Gastrocnemius medialis (tissue), 4 donors: ENCODE data around the gene DCN.

ENCODE experiments used
- POLR2A ChIP-seq, 2 donors: fragments of 450-650 bp; IDR thresholded peaks; one replicate each; pipeline ENCODE4 v1.6.1; 2017; ENCODE audit warnings: antibody characterized with exemption in 2 of 2, mild to moderate bottlenecking in 2 of 2, moderate library complexity in 2 of 2
- TF ChIP-seq, protein P1 (sequence below), 5 experiments: fragments of 450-650 bp in 3 of 5; fragments of 200-600 bp in 2 of 5; sonication (generic) in 2 of 5; IDR thresholded peaks in 4 of 5; conservative IDR thresholded peaks in 1 of 5; 1 replicate in 4 of 5; 2 replicates in 1 of 5; pipeline ENCODE4 v1.5.1; 2016 to 2019; ENCODE audit warnings: antibody characterized with exemption in 5 of 5, mild to moderate bottlenecking in 3 of 5, moderate library complexity in 3 of 5

DNA sequence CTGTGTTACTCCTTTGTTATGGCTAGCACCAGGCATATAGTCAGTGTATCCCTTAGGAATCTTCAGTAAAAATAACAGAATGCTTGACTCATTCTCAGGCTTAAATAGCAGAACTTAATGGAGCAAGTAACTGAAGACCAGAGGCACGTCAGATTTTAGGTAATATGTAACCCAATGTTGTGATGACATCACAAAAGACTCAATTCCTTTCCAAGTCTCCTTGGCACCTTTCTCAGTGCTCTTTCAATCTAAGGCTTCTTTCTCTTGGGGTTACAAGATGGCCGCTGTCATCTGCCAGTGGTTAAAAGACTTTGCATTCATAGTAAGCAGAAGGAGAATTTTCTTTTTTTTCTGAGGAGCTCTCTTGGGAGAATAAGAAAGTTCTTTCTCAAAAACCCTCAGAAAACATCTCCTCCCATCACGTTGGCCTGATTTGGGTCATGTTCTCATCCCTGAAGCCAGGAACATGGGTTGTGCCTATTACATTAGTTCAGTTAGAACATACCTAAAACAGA lies 33.4 kb upstream of the DCN start:
- TF ChIP-seq, protein P1, sequence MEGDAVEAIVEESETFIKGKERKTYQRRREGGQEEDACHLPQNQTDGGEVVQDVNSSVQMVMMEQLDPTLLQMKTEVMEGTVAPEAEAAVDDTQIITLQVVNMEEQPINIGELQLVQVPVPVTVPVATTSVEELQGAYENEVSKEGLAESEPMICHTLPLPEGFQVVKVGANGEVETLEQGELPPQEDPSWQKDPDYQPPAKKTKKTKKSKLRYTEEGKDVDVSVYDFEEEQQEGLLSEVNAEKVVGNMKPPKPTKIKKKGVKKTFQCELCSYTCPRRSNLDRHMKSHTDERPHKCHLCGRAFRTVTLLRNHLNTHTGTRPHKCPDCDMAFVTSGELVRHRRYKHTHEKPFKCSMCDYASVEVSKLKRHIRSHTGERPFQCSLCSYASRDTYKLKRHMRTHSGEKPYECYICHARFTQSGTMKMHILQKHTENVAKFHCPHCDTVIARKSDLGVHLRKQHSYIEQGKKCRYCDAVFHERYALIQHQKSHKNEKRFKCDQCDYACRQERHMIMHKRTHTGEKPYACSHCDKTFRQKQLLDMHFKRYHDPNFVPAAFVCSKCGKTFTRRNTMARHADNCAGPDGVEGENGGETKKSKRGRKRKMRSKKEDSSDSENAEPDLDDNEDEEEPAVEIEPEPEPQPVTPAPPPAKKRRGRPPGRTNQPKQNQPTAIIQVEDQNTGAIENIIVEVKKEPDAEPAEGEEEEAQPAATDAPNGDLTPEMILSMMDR (IDR thresholded peaks at IDR 0.05 in 4 of 5, conservative IDR thresholded peaks at IDR 0.05 in 1 of 5), result no peak
- no peak for TF ChIP-seq POLR2A (IDR thresholded peaks at IDR 0.05)
